ENCODE measurements around the gene FIBCD1.

Gene FIBCD1

DNA sequence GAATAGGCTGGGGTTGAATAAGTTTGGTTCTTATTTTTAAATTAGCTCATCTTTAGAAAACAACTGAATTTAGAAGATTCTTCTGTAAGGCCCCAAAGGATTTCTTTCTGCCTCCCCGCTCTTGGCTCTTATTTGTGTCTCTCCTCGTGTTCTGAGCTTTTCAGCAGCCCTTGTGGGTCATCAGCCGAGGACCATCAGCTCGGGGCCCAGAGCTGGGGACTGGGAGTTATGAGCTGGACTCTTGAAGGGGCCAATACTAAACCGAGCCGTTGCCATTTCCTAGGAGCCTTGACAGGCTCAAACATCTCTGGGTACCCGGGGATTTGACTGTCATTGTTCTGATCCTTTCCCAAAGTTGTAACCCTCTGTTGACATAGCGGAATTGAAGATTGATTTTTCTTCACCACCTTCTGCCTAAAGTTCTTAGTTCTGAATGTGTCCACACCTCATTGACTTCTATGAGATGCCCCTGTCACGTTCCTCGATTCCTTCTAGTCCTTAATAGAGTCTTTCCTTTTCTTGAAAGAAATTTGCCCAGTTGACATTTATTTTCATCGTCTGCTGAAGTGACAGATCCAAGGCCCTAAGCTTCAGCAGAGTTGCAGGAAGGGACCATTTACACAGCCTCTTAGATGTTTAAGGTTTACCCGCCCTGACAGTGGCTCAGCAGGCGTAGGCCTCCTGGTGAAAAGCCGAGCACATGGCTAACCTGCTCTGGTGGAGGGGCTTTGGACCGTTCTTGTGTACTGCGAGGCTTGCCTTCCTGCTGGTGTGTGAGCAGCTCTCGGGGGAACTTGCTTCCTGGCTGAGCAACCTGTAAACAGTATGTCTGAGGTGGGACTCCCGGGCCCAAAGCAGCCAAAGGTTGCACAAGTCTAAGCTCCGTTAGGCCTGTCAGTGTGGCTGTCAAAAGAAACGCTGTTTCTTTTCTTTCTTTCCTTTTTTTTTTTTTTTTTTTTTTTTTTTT lies 80.0 kb downstream of the FIBCD1 start:
- no peak for DNase-seq (ENCODE audit: low spot score)
- TF ChIP-seq, protein P1, sequence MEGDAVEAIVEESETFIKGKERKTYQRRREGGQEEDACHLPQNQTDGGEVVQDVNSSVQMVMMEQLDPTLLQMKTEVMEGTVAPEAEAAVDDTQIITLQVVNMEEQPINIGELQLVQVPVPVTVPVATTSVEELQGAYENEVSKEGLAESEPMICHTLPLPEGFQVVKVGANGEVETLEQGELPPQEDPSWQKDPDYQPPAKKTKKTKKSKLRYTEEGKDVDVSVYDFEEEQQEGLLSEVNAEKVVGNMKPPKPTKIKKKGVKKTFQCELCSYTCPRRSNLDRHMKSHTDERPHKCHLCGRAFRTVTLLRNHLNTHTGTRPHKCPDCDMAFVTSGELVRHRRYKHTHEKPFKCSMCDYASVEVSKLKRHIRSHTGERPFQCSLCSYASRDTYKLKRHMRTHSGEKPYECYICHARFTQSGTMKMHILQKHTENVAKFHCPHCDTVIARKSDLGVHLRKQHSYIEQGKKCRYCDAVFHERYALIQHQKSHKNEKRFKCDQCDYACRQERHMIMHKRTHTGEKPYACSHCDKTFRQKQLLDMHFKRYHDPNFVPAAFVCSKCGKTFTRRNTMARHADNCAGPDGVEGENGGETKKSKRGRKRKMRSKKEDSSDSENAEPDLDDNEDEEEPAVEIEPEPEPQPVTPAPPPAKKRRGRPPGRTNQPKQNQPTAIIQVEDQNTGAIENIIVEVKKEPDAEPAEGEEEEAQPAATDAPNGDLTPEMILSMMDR (IDR thresholded peaks at IDR 0.05; ENCODE audit: extremely low read depth, missing control alignments), result no peak

DNA sequence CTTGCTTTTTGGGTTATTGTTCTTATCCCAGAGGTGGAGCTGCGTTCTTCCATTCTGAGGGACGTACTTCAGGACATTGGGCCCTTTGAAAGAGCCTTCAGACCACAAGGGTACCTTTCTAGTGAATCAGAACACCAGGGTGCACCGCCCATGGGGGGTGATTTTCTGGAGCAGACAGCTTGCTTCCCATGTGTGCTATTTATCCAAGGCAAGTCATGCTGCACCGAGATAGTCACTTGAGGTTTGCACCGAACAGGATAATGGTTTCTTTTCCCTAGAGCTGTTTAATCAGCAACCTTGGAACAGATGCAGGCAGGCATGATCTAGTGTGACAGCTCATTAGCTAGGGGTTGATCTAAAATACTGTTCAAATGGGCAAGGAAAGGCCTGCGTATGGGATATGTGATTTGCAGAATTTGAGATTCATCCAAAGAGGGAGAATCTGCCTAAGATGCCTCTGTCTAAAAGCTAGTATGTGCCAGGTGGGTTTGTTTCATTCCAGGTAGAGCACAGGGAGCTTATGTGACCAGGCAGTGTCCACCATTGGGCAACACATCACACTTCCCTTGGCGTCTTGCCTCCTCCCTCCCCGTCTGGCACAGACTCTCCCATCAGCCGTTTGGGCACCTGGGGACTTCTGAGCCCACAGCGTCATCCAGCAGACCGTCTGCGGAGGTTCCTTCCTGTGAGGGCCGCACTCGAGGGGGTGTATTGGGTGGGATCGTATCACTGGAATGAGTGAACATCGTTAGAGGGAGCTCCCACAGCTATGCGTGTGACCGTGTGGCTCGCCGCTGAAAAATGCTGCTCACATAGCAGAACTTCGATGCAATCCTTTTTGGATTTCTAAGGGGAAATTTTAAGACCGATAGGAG lies 80.9 kb downstream of the FIBCD1 start:
- TF ChIP-seq, protein P1 (IDR thresholded peaks at IDR 0.05; ENCODE audit: extremely low read depth, missing control alignments), result no peak
- no peak for DNase-seq (ENCODE audit: low spot score)

DNA sequence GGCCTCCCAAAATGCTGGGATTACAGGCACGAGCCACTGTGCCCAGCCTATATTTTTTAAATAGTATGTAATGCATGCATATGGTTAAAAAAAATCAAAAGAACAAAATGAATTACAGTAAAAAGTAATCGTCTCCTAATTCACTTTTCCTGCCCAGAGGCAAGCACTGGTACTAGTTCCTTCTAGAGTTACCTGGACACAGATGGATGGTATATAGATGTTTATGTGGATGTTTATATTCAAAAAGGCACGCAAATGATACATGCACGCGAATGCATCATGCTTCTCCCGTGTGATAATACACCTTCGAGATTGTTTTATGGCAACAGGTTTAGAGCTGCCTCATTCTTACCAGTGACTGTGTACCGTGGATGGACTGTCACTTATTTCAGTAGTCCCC lies 82.6 kb downstream of the FIBCD1 start:
- TF ChIP-seq, protein P1 (IDR thresholded peaks at IDR 0.05; ENCODE audit: extremely low read depth, missing control alignments), result no peak
- DNase-seq (ENCODE audit: low spot score), result no peak

DNA sequence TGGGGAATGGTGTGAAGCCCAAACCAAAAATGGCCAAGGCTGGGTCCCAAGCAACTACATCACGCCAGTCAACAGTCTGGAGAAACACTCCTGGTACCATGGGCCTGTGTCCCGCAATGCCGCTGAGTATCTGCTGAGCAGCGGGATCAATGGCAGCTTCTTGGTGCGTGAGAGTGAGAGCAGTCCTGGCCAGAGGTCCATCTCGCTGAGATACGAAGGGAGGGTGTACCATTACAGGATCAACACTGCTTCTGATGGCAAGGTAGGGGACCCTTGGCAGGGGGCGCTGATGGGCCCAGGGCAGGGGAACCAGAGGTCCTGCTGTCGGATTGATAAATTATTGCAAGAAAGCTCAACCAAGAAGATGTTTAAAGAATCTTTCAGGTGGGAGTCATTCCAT lies 84.2 kb downstream of the FIBCD1 start:
- no peak for DNase-seq (ENCODE audit: low spot score)
- TF ChIP-seq, protein P1 (IDR thresholded peaks at IDR 0.05; ENCODE audit: extremely low read depth, missing control alignments), result no peak

DNA sequence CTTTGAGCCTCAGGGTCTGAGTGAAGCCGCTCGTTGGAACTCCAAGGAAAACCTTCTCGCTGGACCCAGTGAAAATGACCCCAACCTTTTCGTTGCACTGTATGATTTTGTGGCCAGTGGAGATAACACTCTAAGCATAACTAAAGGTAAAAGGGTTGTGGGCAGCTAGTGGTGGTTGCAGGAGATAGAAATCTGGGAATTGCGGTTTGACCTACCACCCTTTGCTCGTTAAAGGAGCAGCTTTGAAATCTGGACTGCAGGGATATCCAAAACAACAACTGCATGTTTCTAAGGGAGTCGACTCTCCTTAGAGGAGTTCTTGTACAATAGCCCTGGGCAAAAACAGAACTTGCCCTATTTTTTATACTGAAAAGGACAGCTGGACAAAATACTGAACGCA lies 85.0 kb downstream of the FIBCD1 start:
- DNase-seq (ENCODE audit: low spot score), result no peak

DNA sequence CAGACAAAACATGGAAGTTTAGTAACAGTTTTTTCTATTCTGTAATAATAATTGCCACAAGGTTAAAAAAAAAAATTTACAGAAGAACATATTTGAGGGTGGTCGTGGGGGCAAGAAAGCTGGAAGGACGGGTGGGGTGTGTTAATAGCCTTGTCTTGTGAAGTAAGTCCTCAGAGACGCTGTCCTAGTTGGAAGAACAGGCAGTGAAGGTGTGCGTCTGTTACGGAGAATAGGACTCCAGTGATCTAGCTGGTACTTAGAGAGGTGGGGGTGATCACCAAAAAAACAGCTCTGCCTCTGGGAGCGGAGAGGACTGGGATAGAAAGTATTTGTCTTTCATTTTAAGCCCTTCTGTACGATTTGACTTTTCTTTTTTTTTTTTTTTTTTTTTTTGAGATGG lies 86.2 kb downstream of the FIBCD1 start:
- TF ChIP-seq, protein P1 (IDR thresholded peaks at IDR 0.05; ENCODE audit: extremely low read depth, missing control alignments), result no peak
- no peak for DNase-seq (ENCODE audit: low spot score)

More for the DNA sequence above, 85.0 kb downstream of the FIBCD1 start:
- TF ChIP-seq, protein P1 (IDR thresholded peaks at IDR 0.05; ENCODE audit: extremely low read depth, missing control alignments), result no peak
